GM21447 (cell line): Measurements from ENCODE around the gene RTCB.

ENCODE experiments used
- ATAC-seq: cut with Tn5 transposase; IDR thresholded peaks from one replicate; pipeline ENCODE4 v1.9.1; 2021; ENCODE audit not compliant: unreplicated experiment

RTCB gene

DNA sequence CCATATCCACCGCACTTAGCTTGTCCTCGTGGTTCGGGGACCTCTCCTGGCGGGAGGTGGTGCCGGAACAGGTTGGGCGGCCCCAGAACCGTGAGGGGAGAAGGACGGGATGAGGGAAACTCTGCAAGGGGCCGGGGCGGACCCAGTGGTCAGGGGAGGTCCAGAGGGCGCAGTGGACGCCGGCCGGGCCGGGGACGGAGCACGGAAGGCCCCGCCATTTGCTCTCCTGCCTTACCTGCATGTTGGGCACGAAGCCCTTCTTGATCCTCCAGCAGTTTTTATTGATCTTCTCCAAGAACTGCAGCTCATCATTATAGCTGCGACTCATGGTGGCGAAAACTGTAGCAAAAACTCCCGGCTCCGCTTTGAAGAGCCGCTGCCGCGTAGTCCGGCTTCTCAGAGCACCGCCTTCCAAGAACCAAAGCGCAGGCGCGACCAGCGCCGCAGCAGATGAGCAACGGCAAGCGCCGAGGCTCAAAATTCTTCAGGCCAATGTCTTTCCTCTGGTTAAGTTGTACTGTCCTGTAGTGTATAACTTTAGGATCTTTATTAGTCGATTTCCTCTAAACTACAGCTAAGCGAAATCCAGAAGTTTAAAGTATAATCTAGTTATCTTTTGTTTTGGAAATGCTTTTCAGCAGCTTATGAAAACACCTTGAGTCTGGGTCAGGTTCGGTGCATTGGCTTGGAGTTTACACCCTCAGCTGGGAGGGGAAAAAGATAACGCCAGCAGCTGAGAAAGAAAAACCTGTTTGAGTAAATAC lies at the start of gene RTCB:
Gene RTCB, minus strand, starts transcription at position 419 of the 764 bp plus-strand sequence. Its CDS starts 91 bp downstream, at position 328.
- ATAC-seq, result no peak

DNA sequence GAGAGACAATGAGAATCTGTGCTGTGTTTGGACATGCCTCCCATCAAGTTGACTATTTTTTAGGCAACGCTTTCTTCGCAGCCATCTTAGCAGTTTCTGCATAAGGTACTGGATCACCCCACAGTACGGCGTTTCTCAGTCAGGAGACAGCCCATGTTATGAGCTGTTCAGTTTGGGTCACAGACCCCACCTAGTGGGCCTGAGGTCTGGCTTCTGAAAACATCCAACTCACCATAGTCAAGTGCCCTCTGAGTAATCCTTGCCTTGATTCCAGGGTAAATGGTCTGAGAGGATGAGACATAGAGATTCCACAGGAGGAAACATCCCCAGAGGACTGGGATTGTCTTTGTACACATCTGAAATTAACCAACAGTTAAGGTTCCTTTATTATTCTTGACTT lies 45.0 kb upstream of the RTCB start:
- no peak for ATAC-seq

DNA sequence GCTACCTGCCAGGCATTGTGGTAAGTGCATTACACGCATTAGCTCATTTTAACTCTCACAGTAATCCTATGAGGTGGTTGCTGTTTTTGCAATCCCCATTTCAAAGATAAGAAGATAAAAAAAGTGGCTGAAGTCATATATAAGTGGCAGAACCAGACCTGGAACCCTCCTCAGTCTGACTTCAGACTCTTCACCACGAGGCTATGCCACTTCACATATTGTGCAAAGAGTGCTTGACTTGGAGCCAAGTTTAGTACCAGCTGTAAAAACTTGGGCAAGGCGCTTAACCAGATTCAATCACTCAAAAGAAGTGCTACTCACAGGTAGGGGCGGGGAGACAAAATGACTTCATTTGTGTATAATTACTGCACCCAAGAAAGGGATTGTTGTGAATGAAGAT lies 36.9 kb upstream of the RTCB start:
- no peak for ATAC-seq

DNA sequence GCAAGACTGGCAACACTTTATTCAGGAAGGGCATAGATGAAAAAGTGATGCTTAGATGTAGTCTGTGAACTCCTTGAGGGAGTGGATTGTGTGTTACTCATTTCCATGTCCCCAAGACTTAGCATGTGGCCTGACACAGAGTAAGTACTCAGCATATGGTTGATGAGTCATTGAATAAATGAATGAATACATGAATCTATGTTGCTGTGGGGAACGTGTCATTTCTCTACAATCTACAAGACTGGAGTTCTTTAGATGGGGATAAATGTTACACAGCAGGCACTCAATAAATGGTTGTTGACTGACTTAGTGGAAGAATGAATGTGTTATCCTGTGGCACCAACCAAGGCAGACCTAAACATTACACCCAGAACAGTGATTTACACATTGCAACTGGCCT lies 34.3 kb upstream of the RTCB start:
- ATAC-seq, result no peak

DNA sequence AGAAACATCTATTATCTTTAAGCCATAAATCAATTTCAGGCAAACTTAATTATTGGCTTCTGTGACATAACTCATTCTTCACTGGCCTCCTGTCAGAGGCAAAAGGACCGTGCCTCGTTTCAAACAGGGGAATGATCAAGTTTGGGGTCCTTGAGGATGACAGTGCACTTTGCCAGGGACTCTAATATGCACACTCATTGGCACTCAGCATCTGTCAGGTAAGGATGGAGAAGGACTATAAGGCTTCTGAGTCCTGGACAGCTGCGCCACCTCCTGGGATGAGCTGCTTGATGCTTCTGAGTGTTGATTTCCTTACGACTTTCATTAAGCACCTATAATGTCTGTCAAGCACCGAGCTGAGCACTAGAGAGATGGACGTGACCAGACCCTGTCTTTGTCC lies 32.0 kb upstream of the RTCB start:
- no peak for ATAC-seq

DNA sequence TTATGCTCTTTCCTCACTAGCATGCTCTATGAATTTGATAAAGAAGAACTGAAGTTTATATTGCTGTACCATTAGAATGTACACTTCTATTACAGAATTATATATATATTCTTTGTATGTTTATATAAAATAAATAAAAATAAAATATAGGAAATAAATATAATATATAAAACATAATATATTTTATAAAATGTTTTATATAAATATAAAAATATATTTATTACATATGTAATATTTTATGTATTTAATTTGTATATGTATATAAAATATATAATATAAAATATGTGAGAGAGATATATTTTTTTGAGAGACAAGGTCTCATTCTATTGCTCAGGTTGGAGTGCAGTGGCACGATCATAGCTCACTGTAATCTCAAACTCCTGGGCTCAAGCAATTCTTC lies 18.3 kb upstream of the RTCB start:
- ATAC-seq, result no peak

DNA sequence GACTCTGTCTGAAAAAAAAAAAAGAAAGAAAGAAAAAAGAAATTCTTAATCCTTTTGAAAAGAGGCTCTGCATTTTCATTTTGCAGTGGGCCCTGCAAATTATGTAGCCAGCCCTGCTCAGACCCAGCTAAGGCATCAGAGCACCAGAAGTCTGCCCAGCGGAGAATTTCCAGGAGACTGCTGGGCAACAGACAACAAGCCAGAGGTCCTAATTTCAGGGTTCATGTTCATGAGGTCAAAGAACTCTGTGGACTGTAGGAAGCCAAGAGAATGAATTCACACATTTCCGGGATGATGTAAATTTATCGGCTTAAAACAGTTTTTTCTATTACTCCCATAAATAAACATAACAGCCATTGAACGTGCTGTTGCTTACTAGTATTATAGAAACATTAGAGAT lies 14.8 kb upstream of the RTCB start:
- ATAC-seq, result no peak

DNA sequence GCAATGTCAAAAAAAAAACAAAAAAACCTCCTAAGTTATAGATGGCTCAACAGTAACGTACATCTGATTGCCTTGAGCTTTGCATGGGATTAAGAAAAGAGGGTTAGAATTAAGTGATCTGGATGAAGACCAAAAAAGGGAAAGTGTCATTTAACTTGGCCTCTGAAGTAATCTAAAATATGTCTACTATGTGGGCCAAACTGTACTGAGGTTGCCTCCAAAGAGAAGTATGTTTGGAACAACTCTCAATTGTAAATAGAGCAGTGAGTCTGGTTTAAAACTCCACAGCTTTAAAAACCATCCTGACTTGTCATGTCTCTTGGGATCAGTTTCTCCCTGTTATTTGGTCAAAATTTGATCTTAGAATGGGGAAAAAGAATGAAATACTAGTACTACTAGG lies 11.6 kb upstream of the RTCB start:
- no peak for ATAC-seq

DNA sequence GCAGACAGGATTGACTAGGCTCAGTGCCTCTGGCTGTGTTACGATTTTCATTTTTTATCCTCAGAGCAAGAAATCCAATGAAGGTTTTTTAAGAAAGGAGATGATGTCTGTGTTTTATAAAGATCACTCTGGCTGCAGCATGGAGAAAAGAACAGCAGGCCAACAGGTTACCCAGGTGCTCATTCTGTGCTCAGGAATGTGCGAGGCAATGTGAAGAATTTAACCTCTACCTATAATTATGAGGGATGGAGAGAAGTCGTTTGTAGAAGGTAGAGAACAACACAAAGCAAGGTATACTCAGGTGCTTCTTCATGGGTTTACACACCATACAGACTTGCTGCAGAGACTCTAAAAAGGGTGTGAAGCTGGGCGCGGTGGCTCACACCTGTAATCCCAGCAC lies 10.0 kb upstream of the RTCB start:
- no peak for ATAC-seq

DNA sequence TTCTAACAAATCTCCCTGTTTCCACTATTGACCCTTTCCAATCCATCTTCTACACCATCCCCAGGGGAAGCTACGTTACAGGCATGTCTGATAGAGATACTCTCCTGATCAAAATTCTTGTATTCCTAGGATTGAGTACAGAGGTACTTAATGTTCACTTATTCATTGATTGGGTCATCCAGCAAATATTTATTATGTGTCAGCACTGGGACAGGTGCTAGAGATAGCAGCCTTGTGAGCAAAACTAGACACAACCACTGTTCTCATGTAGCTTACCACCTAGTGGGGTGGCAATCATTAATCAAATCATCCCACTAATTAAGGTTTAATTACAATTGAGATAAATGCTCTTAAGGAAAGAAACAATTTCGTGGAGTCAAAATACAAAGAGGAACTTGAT lies 9.4 kb upstream of the RTCB start:
- ATAC-seq, result no peak

DNA sequence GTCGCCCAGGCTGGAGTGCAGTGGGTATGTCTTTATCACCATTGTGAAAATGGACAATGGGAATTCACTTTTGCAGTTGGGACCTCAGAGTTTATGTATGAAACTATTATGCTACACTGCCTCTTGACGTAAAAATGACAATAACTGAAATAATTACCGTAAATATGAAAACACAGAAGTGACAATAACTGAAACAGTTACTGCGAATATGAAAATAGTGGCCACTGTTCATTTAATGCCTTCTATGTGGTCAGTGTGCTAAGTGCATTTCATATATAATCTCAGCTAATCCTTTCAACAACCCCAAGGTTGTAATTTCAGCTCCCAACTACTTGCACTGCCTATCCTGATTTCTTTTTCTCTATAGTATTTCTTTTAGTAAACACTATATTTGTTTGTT lies 5.9 kb upstream of the RTCB start:
- ATAC-seq, result no peak

DNA sequence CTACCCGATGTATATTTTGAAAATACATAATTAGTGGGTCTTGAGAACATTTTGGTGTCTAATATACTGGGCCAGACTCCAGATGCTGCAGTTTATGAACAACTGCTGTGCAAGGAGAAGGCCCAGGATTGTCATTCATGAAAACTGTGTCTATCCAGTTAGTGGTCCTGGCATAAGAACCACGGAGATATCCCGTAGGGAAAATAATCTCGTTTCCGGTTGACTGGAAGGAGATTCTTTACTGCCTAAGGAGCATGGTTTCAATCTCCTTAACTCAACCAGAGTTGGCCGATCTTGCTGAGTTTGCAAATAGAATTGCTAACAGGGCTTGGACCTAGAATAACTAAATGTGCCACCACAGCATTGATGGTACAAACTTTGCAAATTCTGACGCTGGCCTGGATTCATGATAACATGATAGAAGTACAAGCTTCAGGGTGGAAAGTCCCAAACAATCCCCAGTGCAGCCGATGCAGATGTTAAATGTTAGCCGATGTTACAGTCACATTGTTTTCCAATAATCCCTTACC lies 4.6 kb upstream of the RTCB start:
- ATAC-seq, result no peak

DNA sequence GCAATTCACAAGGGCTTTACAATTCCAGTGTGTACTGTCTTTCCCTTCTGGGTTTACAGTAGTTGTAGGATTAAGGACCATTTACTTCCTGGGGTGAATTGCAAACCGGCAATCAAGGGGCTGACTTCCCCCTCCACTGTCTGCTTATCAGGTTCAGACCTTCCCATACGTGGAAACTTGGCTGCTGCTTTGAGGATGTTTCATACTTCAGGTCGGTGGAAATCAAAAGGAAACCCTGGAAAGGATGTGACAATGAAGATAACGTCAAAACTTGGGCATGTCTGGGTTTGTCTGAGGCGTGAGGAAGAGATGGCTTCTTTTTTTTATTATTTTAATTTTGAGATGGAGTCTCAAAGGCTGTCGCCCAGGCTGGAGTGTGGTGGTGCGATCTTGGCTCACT lies 2.1 kb upstream of the RTCB start:
- no peak for ATAC-seq

DNA sequence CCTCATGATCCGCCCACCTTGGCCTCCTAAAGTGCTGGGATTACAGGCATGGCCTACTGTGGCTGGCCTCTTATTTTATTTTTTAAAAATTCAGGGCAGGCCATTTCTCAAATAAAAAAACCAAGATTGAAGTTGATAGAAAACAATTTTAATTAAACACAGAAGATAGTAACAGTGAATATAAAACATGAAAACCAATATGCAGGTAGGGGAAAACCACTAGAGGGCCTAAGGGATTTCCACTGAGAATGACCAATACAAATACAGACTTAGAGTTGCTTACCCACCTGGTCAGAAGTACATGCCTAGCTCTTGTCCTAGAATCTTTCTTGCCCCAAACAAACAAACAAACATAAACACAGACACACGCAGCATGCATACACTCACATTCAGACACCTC lies 1.7 kb upstream of the RTCB start:
- ATAC-seq, result no peak

DNA sequence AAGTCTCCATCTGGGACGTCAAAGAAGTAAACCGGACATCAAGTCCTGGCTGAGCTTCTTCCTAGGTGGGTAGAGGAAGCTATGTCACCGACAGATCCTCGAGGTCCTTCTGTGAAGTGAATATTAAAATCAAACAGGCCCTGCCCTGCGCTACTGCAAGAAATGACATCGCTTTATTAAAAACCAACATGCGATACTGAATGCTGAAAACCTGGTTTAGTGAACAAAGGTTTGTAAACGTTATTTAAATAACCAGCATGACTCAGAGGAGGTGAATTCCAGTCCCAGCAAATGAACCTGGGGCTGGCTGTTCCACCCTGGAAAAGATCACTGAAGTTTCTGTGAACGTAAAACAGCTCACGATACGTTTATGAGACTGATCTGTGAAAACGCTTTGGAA lies 645 bp downstream of the RTCB start:
- no peak for ATAC-seq

DNA sequence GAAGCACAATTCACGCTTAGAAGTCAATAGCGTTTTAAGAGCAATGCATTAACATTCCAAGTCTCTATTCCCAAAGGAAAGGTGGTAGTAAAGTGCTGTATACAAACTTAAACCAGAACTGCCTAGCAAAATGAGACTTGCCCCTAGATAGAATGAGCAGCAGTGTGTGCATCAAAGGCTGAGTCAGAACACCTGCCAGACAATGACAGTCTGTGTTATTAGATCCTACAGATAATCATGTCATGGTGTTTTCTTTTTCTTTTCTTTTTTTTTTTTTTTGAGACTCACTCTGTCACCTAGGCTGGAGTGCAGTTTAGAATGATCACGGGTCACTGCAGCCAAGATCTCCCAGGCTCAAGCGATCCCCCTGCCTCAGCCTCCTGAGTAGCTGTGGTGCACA lies 1.6 kb downstream of the RTCB start:
- ATAC-seq, result no peak

DNA sequence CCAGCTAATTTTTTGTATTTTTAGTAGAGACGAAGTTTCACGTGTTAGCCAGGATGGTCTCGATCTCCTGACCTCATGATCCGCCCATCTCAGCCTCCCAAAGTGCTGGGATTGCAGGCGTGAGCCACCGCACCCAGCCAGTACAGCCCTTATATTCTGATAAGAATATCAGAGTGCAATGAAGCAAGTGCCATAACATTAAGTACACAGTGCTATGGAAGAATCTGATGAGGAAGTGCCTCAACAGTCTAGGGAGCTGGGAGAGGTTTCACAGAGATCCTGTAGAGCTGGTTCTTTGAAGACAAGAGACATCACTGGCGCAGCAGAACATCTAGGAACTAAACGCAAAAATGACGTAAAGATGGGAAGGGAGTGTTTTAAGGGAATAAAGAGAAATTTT lies 2.1 kb downstream of the RTCB start:
- no peak for ATAC-seq

DNA sequence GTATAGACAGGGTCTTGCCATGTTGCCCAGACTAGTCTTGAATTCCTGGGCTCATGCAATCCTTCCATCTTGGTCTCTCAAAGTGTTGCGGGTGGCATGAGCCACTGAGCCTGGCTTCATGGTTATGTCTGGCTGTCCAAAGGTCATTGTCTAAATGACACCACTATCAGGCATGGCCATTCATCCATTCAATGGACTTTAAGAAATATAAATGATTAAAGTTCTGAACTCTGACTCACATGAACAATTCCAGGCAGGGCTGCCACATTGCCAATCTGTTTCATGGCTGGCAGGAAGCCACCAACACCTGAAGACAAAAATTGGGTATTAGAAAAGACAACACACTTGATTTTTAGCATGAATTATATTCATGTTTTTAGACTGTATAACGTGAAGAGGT lies 4.1 kb downstream of the RTCB start:
- ATAC-seq, result no peak

DNA sequence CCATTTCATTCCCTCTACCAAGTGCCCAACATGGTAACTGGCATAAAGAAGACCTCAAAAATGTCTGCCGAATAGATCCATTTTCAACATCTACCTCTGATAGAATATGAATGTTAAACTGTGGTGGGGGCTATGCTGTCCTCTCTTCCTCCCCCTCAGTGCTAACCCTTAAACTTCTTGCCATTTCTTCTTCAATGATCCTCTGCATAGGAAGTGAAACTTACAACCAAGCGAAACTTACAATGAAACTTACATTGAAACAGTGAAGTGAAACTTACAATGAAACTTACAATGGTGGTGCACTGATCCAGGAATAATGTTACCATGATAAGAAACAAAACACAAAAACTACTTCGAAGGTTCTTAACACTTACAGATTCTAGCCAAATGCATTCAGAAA lies 4.7 kb downstream of the RTCB start:
- ATAC-seq, result no peak

DNA sequence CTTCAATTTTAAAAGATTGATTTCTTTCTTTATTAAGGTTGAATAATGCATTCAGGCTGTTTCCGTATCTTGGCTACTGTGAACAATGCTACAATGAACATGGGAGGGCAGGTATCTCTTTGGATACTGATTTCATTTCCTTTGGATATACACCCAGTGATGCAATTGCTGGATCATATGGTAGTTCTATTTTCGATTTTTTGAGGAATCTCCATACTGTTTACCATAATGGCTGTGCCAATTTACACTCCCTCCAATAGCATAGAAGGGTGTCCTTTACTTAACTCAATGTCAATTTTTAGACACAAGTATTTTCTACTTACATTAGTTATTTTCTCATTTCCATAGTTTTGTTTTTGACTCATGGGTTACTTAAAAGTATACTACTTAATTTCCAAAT lies 8.0 kb downstream of the RTCB start:
- no peak for ATAC-seq

DNA sequence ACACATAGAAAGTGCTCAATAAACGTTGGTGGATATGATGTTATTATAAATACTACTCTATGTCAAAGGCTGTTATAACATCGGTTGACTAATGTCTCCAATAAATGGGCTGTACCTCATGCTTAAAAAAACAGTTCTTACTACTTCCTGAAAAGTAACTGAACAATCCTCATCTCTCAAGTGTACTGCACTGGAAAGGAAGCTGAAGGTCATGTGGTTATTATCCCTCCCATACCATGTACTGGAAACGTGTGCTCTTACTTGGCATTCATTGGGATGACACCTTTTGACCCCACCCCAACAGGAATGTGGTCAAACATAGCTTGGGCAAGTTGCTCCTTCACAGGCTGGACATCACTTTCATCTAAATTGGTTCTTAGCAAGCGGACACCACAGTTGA lies 10.6 kb downstream of the RTCB start:
- no peak for ATAC-seq

DNA sequence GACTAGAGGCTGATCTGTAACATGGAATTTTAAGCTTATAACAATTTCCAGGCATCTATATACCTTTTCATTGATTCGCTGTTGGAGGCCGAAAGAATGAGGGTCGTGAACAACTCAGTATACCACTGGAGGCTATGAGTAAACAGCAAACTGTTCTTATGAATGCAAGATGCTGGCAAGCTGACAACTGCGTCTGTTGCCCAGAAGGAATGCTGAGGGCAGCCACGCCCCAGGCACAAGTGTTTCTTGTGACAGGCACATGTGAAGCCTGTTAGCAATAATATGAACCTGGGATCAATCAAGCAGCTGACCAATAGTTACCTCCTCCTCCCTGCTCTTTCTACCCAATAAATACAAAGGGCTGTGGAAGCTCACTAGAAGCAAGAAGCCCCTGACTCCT lies 15.3 kb downstream of the RTCB start:
- ATAC-seq, result no peak

DNA sequence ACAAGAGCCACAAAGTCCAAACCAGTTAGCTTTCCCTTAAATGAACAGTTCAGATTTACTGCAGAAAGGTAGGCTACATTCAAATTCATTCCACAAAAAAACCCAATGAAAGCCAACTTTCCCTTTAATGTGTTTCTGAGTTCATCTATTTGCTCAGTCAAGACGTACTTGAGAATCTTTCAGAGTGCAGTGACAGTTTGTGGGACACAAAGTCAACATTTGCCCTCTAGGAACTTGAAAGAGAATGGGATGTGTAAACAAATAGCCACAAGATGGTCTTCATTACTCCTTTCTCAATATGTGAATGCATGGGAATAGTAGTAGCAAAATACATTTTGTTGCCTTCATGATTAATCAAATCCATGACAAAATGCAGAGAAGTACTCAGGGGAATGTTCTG lies 15.8 kb downstream of the RTCB start:
- ATAC-seq, result no peak
